GM12865 (cell line): ENCODE data around the gene PECR.
A peak's percentile ranks its signal among the peaks of the same experiment; 100 is the strongest.
"Not testable (repeated sequence)": the region's sequence is repeated elsewhere in the genome, so short reads cannot be mapped to it uniquely, and the experiment has no call there.

Source experiments
- DNase-seq: peaks from one replicate; pipeline ENCODE4 v3.0.0; 2010; ENCODE audit warnings: low read depth
- H3K4me3 ChIP-seq: 2 replicates; pipeline ENCODE4 v1.5.1; 2011; ENCODE audit warnings: mild to moderate bottlenecking, low read depth, low read length, control low read depth
- CTCF ChIP-seq: IDR thresholded peaks from 2 replicates; pipeline ENCODE4 v1.5.1; 2011; ENCODE audit warnings: low read length, control low read depth, low read depth, inconsistent platforms; ENCODE audit not compliant: insufficient read depth; ENCODE audit errors: missing control alignments

PECR gene

DNA sequence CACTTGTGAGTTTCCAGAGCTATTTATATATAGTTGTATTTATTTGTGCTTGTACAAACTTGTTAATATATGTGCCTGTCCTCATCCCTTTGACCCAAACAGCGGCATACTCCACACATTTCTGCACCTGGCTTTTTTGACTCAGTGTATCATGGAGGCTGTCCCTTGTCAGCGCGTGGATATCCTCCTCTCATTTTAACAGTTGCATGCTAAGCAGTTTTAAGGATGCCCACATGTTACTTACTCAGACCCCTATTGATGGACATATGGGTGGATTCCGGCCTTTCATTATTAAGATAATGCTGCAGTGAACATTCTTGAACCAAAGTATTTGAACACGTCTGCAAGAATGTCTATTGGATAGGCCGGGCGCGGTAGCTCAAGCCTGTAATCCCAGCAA, 67.6 kb downstream of the PECR start:
- H3K4me3 ChIP-seq = peak overlapping the region; percentile 98
- TF ChIP-seq CTCF = no peak

DNA sequence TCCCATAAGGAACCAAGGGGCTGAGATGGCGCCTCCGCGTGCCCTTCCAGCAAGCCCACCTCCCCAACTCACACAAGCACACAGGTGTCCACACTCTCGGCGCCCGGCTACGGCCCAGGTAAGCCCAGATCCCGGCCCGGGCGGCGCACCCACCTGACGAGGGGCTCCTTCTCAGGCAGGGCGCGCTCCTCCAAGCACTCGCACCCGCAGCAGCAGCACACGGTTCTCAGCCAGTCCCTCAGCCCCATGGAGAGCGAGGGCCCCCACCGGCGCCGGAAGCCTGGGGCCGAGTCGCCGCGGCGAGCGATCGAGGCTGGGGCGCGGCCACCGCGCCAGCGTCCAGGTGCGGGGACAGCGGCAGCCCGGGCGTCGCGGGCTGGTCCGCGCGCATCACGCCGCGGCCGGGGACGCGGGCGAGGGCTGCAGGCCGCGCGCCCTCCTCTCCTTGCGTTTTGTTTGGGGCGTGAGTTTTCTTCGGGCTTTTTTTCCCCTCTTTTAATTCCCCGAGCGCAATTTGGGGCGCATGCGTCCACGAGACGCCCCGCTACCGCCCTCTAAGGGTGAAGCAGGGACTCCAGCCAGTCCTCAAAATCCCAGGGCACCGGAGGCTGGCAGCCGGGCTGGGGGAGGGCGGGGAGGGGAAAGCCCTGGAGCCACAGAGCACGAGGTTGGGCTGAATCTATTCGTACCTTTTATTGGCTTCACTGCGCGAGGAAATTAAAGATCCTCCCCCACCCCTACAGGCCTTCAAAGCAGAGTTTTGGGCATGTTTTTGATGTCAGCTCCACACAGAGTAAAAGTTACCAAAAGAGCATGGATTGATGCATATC, 68.3 kb downstream of the PECR start, which contains the start of gene MREG:
Gene MREG, minus strand, starts transcription at position 472 of the 830 bp plus-strand sequence. Its CDS starts 224 bp downstream, at position 248.
- peak; percentile 74 for TF ChIP-seq CTCF
- H3K4me3 ChIP-seq = peak within 1 kb of the TSS; percentile 98
- peak; percentile 91 for DNase-seq

More for the DNA sequence above, 67.6 kb downstream of the PECR start:
- DNase-seq = no peak

- no peak for DNase-seq
- H3K4me3 ChIP-seq = peak overlapping the region; percentile 98
These were observed 68.9 kb downstream of the PECR start for GRCh38 chr2:216012830-216013079.

DNA sequence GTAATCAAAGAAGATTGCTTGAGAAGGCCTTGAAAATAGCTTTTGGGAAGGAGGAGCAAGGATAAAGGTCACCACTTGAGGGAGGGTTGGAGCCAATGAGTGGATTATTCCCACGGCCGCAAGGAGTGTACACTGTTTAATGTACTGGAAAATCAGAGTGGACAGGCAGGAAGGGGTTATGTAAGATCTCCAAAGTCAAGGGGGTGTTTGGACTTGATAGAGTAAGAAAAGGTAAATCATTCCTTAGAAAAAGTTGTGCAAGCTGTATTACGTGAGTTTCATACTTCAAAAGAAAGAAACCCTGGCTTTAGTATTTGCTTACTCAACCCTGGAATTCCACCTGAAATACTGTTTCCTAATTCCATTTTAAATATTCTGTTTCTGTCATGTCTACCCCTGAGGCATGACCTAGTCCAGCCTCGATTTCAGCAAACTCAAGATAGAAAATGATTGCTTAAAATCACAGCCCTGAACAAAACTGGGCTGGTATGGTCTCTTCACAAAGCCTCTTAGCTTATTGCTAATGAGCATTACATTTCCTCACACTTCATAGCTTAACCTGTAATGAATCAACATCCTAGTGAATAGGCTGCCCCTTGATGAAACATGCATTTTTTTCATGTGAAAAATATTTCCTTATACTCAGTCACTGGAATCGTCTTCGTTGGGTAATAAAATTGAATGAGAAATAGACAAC, 69.3 kb downstream of the PECR start:
- H3K4me3 ChIP-seq = peak overlapping the region; percentile 98
- no peak for TF ChIP-seq CTCF
- no peak for DNase-seq

More at GRCh38 chr2:216012830-216013079, 68.9 kb downstream of the PECR start:
- no peak for TF ChIP-seq CTCF

GRCh38 chr2:216009215-216009614, 72.4 kb downstream of the PECR start:
- peak; percentile 71 for DNase-seq
- not testable (repeated sequence) for H3K4me3 ChIP-seq

- peak overlapping the region; percentile 32 for H3K4me3 ChIP-seq
- peak; percentile 3 for TF ChIP-seq CTCF
- no peak for DNase-seq
These were observed 73.2 kb downstream of the PECR start for GRCh38 chr2:216008387-216008786.

- TF ChIP-seq CTCF = no peak
- DNase-seq = peak; percentile 87
- H3K4me3 ChIP-seq = peak overlapping the region; percentile 50
These were observed 75.4 kb downstream of the PECR start for GRCh38 chr2:216006164-216006663.
